ENCODE measurements around the gene CXorf65. TPM values are rescaled to one million over a fixed set of nuclear protein-coding genes. Genes with fewer than 3 reads are reported as not detected.

The CXorf65 gene
- total and polyA plus RNA-seq, 8 donors: not detected

DNA sequence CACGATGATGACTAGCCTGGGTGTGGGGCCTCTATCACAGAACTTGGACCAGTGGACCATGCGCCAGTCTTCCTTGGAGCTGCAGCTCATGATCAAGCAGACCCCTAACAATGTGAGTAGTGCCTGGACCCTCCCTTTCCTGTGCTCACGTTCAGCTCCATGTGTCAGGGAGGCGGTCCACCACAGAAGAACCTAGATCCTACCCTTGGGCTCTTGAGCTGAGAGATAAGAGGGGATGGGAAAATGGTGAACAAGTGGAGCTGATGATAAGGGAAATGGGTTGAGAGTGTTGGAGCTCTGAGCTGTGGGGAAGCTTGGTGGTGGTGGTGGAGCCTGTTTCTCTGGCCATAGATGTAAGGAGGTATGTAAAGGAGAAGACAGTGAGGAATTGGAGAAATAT, 25.0 kb upstream of the CXorf65 start:
- FAIRE-seq: no peak
- no peak for DNase-seq
- WGBS, 2 donors: 81 to 92% methylated on average over 4 of the region's 4 CpGs
- ATAC-seq: no peak
- H3K4me3 ChIP-seq: no peak overlapping the region
- TF ChIP-seq, protein P1, sequence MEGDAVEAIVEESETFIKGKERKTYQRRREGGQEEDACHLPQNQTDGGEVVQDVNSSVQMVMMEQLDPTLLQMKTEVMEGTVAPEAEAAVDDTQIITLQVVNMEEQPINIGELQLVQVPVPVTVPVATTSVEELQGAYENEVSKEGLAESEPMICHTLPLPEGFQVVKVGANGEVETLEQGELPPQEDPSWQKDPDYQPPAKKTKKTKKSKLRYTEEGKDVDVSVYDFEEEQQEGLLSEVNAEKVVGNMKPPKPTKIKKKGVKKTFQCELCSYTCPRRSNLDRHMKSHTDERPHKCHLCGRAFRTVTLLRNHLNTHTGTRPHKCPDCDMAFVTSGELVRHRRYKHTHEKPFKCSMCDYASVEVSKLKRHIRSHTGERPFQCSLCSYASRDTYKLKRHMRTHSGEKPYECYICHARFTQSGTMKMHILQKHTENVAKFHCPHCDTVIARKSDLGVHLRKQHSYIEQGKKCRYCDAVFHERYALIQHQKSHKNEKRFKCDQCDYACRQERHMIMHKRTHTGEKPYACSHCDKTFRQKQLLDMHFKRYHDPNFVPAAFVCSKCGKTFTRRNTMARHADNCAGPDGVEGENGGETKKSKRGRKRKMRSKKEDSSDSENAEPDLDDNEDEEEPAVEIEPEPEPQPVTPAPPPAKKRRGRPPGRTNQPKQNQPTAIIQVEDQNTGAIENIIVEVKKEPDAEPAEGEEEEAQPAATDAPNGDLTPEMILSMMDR (IDR thresholded peaks at IDR 0.05): no peak
- H3K36me3 ChIP-seq: peaks cover 0 to under 1% (median 0%) of the 10 kb centered on the region in 3 donors
- no peaks in the 10 kb centered on the region for H3K9me3 ChIP-seq
- H3K27me3 ChIP-seq: no peaks in the 10 kb centered on the region
- intact Hi-C loops (cut with DNase I): no loop called here
- H3K27ac ChIP-seq: no peak overlapping the region
- H3K4me1 ChIP-seq: no peaks in the 10 kb centered on the region

DNA sequence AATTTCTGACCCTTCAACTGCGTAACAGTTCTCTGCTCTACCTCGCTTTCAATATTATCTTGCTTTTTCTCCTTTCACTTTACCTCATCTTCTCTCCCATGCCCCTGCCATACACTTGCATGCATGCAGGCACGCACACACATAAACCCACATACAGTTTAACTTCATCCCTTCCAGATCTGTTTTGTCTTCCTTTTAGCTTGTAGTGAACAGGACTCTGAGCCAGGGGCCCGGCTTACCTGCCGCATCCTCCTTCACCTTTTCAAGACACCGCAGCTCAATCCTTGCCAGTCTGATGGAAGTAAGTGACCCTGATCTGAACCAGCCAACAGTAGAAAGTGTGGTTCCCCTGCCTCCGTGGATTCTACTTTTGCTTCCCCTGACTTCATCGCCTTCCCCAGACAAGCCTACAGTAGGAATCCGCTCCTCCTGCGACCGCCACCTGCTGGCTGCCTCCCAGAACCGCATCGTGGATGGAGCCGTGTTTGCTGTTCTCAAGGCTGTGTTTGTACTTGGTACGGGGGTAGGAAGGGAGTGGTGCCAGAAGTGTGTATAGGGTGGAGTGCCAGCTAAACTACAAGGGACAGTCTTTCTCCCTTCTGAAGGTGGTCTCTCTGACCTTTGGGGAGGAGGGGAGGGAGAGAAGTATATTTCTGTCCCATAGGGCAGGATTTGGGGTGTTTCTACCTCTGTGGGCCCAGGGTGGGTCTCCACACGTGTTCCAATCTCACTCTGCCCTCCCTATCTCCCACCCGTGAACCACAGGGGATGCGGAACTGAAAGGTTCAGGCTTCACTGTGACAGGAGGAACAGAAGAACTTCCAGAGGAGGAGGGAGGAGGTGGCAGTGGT, 22.6 kb upstream of the CXorf65 start:
- DNase-seq (peak; percentile 50 to 86 (median 75)), ATAC-seq (peak; percentile 84 to 95 (median 94)), FAIRE-seq (peak; percentile 75)
- Histone ChIP-seq H3K4me3 (no peak overlapping the region), H3K27ac (no peak overlapping the region), H3K4me1 (no peaks in the 10 kb centered on the region), H3K36me3 (no peaks in the 10 kb centered on the region), H3K27me3 (no peaks in the 10 kb centered on the region), H3K9me3 (no peaks in the 10 kb centered on the region)
- TF ChIP-seq, protein P1 (IDR thresholded peaks at IDR 0.05): peak; percentile 45 to 68 (median 60)
- 22 to 24% methylated on average over 18 of the region's 18 CpGs for WGBS, 2 donors
- intact Hi-C loops (cut with DNase I): no loop called here

DNA sequence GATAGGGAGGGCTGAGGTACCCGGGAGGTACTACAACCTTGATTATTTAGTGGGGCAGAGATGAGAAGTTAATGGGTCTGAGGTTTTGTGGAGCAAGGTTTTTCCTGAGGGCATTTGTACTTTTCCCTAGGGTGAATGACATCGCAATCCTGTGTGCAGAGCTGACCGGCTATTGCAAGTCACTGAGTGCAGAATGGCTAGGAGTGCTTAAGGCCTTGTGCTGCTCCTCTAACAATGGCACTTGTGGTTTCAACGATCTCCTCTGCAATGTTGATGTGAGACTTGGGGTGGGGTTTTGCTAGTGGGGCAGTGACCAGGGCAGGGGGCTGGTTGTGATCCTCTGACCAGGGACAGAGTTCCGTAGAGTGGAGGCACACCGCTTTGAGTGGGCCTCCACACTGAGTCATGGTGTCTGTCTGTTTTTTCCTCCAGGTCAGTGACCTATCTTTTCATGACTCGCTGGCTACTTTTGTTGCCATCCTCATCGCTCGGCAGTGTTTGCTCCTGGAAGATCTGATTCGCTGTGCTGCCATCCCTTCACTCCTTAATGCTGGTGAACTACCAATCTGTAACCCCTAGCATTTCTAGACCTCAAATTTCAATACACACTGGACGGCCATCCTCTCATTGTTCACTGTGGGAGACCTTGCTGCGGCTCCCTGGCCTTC, 21.8 kb upstream of the CXorf65 start:
- no peak for FAIRE-seq
- Histone ChIP-seq H3K4me3 (no peak overlapping the region), H3K4me1 (no peaks in the 10 kb centered on the region), H3K27me3 (no peaks in the 10 kb centered on the region), H3K36me3 (no peaks in the 10 kb centered on the region), H3K9me3 (no peaks in the 10 kb centered on the region), H3K27ac (no peak overlapping the region)
- TF ChIP-seq, protein P1 (IDR thresholded peaks at IDR 0.05): no peak
- ATAC-seq: no peak
- intact Hi-C loops (cut with DNase I): no loop called here
- 82 to 83% methylated on average over 12 of the region's 12 CpGs for WGBS, 2 donors
- DNase-seq: no peak

DNA sequence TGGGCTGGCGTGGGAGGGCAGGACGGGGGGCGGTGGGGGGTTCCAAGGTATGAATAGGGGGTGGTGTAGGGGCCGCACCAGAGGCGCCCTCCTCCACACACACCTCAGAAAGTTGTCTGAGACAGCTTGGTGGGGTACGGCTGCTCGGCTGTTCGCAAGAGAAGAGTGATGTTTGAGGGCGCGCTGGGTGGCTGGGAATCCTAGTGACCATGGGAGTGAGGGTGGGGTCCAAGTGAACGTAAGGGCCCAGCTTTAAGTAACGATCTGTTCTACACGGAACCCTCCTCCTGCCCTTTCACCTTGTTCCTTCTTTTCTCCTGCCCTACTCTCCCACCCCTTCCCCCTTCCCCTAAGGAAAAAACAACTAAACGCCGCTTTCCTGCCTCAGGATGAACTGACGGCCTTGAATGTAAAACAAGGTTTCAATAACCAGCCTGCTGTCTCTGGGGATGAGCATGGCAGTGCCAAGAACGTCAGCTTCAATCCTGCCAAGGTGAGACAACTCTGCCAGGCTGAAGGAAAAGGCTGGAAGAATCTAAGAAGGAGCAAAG, 12.5 kb upstream of the CXorf65 start:
- WGBS, 2 donors: 2 to 25% methylated on average over 15 to 17 of the region's 17 CpGs
- intact Hi-C loops (cut with DNase I): no loop called here
- no peak for DNase-seq
- H3K9me3 ChIP-seq: no peaks in the 10 kb centered on the region
- peak; percentile 21 to 53 (median 41) for ATAC-seq
- no peaks in the 10 kb centered on the region for H3K4me1 ChIP-seq
- H3K4me3 ChIP-seq: peak overlapping the region; percentile 21 to 46 (median 34)
- H3K27me3 ChIP-seq: no peaks in the 10 kb centered on the region
- TF ChIP-seq, protein P1 (IDR thresholded peaks at IDR 0.05): no peak
- H3K36me3 ChIP-seq: peaks cover 0 to 9% (median 0%) of the 10 kb centered on the region in 3 donors
- peak overlapping the region in 2 of 4 donors; percentile 50 to 67 for H3K27ac ChIP-seq
- FAIRE-seq: no peak
